Caco-2 (cell line): Measurements from ENCODE around the gene KRT81. TPM values are rescaled to one million over a fixed set of nuclear protein-coding genes. Genes with fewer than 3 reads are reported as not detected.

ENCODE experiments used
- BruUV-seq: library from RNA; stranded (reverse); fragments of 400-500 nt; replicated peaks from 2 replicates; lab custom pipeline; 2021; lab: Mats Ljungman, UMichigan
- CTCF ChIA-PET: fragments of 300-600 bp; sonication (Branson Sonifier 250); formaldehyde crosslinking; loops from one replicate; lab custom pipeline; 2022; ENCODE audit warnings: antibody characterized with exemption; lab: Charles Lee
- POLR2A ChIA-PET: fragments of 300-600 bp; sonication (Branson Sonifier 250); formaldehyde crosslinking; loops from one replicate; lab custom pipeline; 2022; ENCODE audit warnings: antibody characterized with exemption; lab: Charles Lee
- DNase-seq, 2 experiments: peaks; one replicate each; pipeline versions ENCODE4 v3.0.0 to v3.0.0-alpha.2; 2020 to 2022
- H3K27me3 ChIP-seq: replicated peaks from 2 replicates; pipeline ENCODE4 v1.6.0; 2011; ENCODE audit warnings: low read length; ENCODE audit not compliant: control insufficient read depth, insufficient read depth
- H3K36me3 ChIP-seq: 2 replicates; pipeline ENCODE4 v1.5.1; 2011; ENCODE audit warnings: low read length; ENCODE audit not compliant: control insufficient read depth, insufficient read depth
- H3K4me1 ChIP-seq: fragments of 250-450 bp; sonication (Bioruptor Pico); 2 replicates; pipeline ENCODE4 v1.5.1; 2020; ENCODE audit warnings: mild to moderate bottlenecking
- H3K4me3 ChIP-seq: 2 replicates; pipeline ENCODE4 v1.5.1; 2011; ENCODE audit warnings: low read depth, mild to moderate bottlenecking, control low read depth, low read length
- H3K9me3 ChIP-seq: fragments of 250-450 bp; sonication (Bioruptor Pico); 2 replicates; pipeline ENCODE4 v1.5.1; 2020; ENCODE audit warnings: mild to moderate bottlenecking, moderate library complexity
- H3K27ac Mint-ChIP-seq: one replicate; pipeline ENCODE4 v1.8.0; 2022; ENCODE audit warnings: mixed read lengths; ENCODE audit not compliant: unreplicated experiment
- H3K27me3 Mint-ChIP-seq: one replicate; pipeline ENCODE4 v1.8.0; 2022; ENCODE audit warnings: mixed read lengths; ENCODE audit not compliant: insufficient read depth, unreplicated experiment
- H3K36me3 Mint-ChIP-seq: one replicate; pipeline ENCODE4 v1.8.0; 2022; ENCODE audit warnings: mild to moderate bottlenecking, mixed read lengths; ENCODE audit not compliant: insufficient read depth, unreplicated experiment
- H3K4me1 Mint-ChIP-seq: one replicate; pipeline ENCODE4 v1.8.0; 2022; ENCODE audit warnings: low read depth, mixed read lengths; ENCODE audit not compliant: unreplicated experiment
- H3K4me3 Mint-ChIP-seq: one replicate; pipeline ENCODE4 v1.8.0; 2022; ENCODE audit warnings: mild to moderate bottlenecking, moderate library complexity, mixed read lengths; ENCODE audit not compliant: unreplicated experiment
- H3K9me3 Mint-ChIP-seq: one replicate; pipeline ENCODE4 v1.8.0; 2022; ENCODE audit warnings: mixed read lengths; ENCODE audit not compliant: unreplicated experiment
- CTCF ChIP-seq, 2 experiments: fragments of 200-600 bp in 1 of 2; IDR thresholded peaks; 1 replicate in 1 of 2; 2 replicates in 1 of 2; pipeline versions ENCODE4 v1.5.1 to v1.8.0; 2011 to 2022; ENCODE audit warnings: antibody characterized with exemption in 1 of 2, control low read depth in 1 of 2, inconsistent platforms in 1 of 2, low read depth in 1 of 2, low read length in 1 of 2, mild to moderate bottlenecking in 1 of 2, moderate library complexity in 1 of 2; ENCODE audit not compliant: insufficient read depth in 1 of 2, severe bottlenecking in 1 of 2, unreplicated experiment in 1 of 2
- intact Hi-C: fragments of 100-400 bp; cut with micrococcal nuclease; formaldehyde crosslinking; loops from one replicate; pipeline ENCODE4 v1.10.0; 2022; ENCODE audit not compliant: unreplicated experiment
- total RNA-seq: library from RNA; stranded (reverse); gene quantifications from 2 replicates; pipeline ENCODE4 v1.2.3, GENCODE V29; 2022

The KRT81 gene
- total RNA-seq, 1 experiment from 2014 or later: 0.45 TPM

DNA sequence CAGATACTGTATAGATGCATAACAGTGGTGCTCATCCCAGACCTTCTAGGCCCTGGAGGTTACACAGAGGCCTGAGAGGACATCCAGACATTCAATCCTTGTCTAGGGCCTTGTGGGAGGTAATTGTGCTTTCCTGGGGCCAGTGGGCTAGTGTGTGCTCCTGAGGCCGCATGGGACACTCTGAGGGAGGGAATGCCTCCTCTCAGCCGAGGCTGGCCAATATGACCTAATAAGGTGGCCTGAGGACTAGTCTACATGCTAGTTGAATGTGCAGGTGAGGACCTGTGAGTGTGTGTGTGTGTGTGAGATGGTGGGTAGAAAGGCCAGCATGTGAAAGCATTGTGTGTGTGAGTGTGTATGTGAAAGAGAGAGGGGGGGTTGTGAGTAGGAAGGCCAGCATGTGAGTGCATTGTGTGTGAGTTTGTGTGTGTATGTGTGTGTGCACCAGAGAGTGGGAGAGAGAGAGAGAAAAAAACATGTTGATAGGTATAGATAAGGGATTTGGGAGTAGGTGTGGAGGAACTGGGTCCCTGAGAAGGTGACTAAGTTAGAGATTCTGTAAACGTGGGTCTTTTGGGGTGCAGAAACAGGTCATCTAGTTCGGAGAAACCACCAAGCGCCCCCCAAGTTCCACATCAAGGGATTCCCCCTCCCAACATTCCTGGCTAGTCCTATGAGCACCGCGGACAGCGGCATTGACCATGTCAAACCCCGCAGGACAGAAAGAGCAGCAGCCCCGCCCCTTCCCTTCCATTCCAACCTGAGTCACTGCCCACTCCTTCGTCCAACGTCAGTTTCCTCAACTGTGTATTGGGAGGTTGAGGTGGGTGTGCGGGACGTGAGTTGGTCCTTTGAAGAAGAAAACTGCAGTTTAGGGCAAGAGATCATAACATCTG is 9.7 kb upstream of the KRT81 start:
- Histone ChIP-seq H3K27me3 (no peaks in the 10 kb centered on the region), H3K9me3 (no peaks in the 10 kb centered on the region), H3K4me1 (no peaks in the 10 kb centered on the region), H3K36me3 (no peaks in the 10 kb centered on the region), H3K4me3 (no peak overlapping the region)
- H3K4me1 Mint-ChIP-seq: no peaks in the 10 kb centered on the region
- no peaks in the 10 kb centered on the region for H3K9me3 Mint-ChIP-seq
- no peak overlapping the region for H3K27ac Mint-ChIP-seq
- ChIA-PET CTCF (no interaction called here), POLR2A (no interaction called here)
- intact Hi-C loops: no loop called here
- DNase-seq: no peak
- H3K36me3 Mint-ChIP-seq: no peaks in the 10 kb centered on the region
- no peak overlapping the region for H3K4me3 Mint-ChIP-seq
- peaks cover 10% of the 10 kb centered on the region for H3K27me3 Mint-ChIP-seq
- BruUV-seq: no TSS peak
- no peak for TF ChIP-seq CTCF (IDR thresholded peaks at IDR 0.05; ENCODE audit: insufficient read depth in 1 of 2, low read depth in 1 of 2, low read length in 1 of 2, severe bottlenecking in 1 of 2, unreplicated experiment in 1 of 2)

DNA sequence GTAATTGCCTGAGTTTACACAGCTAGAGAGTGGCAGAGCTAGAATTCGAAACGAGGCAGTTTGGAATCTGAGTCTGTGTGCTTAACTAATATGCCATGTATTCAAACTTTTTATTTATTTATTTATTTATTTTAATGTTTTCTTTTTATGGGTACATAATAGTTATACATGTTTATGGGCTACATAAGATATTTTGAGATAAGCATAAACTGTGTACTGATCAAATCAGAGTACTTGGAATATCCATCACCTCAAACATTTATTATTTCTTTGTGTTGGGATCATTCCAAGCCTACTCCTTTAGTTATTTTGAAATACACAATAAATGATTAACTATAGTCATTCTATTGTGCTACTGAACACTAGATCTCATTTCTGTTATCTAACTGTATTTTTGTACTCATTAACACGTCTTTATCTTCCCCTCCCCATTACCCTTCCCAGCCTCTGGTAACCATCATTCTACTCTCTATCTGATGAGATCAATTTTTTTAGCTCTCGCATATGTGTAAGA is 7.4 kb upstream of the KRT81 start:
- no peak overlapping the region for H3K4me3 Mint-ChIP-seq
- H3K27me3 Mint-ChIP-seq: peaks cover 10% of the 10 kb centered on the region
- H3K4me3 ChIP-seq: no peak overlapping the region
- no peak for TF ChIP-seq CTCF (IDR thresholded peaks at IDR 0.05; ENCODE audit: insufficient read depth in 1 of 2, low read depth in 1 of 2, low read length in 1 of 2, severe bottlenecking in 1 of 2, unreplicated experiment in 1 of 2)
- no peaks in the 10 kb centered on the region for H3K4me1 Mint-ChIP-seq
- no peaks in the 10 kb centered on the region for H3K4me1 ChIP-seq
- no peak overlapping the region for H3K27ac Mint-ChIP-seq
- no peaks in the 10 kb centered on the region for H3K9me3 ChIP-seq
- no peak for DNase-seq
- CTCF ChIA-PET: no interaction called here
- no peaks in the 10 kb centered on the region for H3K9me3 Mint-ChIP-seq
- no peaks in the 10 kb centered on the region for H3K27me3 ChIP-seq
- intact Hi-C loops: no loop called here
- no peaks in the 10 kb centered on the region for H3K36me3 ChIP-seq
- BruUV-seq: no TSS peak
- no peaks in the 10 kb centered on the region for H3K36me3 Mint-ChIP-seq
- POLR2A ChIA-PET: no interaction called here

DNA sequence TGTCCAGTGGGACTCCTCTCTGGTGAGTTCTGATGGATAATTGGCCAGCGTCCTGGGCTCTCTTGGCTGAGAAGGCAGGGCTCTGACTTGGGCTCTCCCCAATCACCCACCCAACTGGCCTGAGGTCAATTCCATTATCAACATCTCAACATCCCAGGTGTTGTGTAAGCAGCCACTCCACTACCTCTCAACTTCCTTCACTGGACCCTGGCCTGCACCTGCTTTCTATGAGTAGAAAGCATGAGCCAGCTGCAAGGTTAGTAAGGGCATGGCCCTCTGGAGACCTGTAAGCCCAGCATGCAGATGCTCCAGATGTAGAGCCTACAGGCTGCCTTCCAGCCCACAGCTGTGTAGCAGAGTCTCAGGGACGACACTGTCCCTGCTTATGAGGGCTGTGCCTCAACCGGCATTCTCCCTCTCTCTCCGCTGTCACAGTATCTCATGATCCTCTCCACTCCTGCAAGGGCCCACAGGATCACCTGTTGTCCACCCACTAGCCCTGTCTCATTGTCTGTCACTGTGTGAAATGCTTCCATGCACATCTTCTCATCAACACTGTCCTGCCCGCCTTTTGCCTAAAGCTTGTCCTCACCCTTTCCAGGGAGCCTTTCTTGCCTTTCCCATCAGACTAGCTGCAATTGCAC is 5.4 kb upstream of the KRT81 start:
- no peak overlapping the region for H3K4me3 ChIP-seq
- Mint-ChIP-seq H3K9me3 (no peaks in the 10 kb centered on the region), H3K27me3 (peaks cover 15% of the 10 kb centered on the region), H3K4me3 (no peak overlapping the region), H3K36me3 (no peaks in the 10 kb centered on the region), H3K27ac (no peak overlapping the region), H3K4me1 (no peaks in the 10 kb centered on the region)
- intact Hi-C loops: loop anchor here (1.0 kb wide), 1 partner anchor 25 kb away; the partner anchor contains the start of gene KRT83
- H3K9me3 ChIP-seq: no peaks in the 10 kb centered on the region
- no peaks in the 10 kb centered on the region for H3K36me3 ChIP-seq
- H3K27me3 ChIP-seq: no peaks in the 10 kb centered on the region
- no TSS peak for BruUV-seq
- TF ChIP-seq CTCF (IDR thresholded peaks at IDR 0.05; ENCODE audit: insufficient read depth in 1 of 2, low read depth in 1 of 2, low read length in 1 of 2, severe bottlenecking in 1 of 2, unreplicated experiment in 1 of 2): no peak
- no peaks in the 10 kb centered on the region for H3K4me1 ChIP-seq
- CTCF ChIA-PET: no interaction called here
- DNase-seq: no peak
- POLR2A ChIA-PET: no interaction called here
